ENCODE data around the gene YARS1.

Gene YARS1

GRCh38 chr1:32817159-32817814 lies at the start of gene YARS1, which contains the start of gene S100PBP:
Gene YARS1, minus strand, starts transcription at chr1:32817358. Its CDS starts 114 bp downstream, at chr1:32817244.
Gene S100PBP, plus strand, starts transcription at chr1:32817653. Its CDS starts 8,447 bp downstream, at chr1:32826100.
- peaks cover 3% of the 10 kb centered on the region for H3K36me3 ChIP-seq (replicated peaks)
- no peak for TF ChIP-seq CTCF (IDR thresholded peaks at IDR 0.05; ENCODE audit: low read depth, low read length, missing control alignments)
- DNase-seq = peak; percentile 99
- in situ Hi-C loops (cut with HindIII; ENCODE audit: low pct_ligation_motif_present, low sequenced_read_pairs) = no loop called here
- H3K4me3 ChIP-seq (ENCODE audit: low read depth, low read length) = peak within 1 kb of the TSS; percentile 98
- H3K27me3 ChIP-seq (replicated peaks) = no peaks in the 10 kb centered on the region
- H3K27ac ChIP-seq = peak within 1 kb of the TSS; percentile 96

GRCh38 chr1:32865639-32866405 lies 48.7 kb upstream of the YARS1 start:
- no peak overlapping the region for H3K27ac ChIP-seq

GRCh38 chr1:32864375-32865019 lies 47.3 kb upstream of the YARS1 start:
- Histone ChIP-seq H3K36me3 (replicated peaks) (no peaks in the 10 kb centered on the region), H3K4me3 (ENCODE audit: low read depth, low read length) (no peak overlapping the region), H3K27ac (no peak overlapping the region), H3K27me3 (replicated peaks) (no peaks in the 10 kb centered on the region)
- in situ Hi-C loops (cut with HindIII; ENCODE audit: low pct_ligation_motif_present, low sequenced_read_pairs) = no loop called here
- no peak for TF ChIP-seq CTCF (IDR thresholded peaks at IDR 0.05; ENCODE audit: low read depth, low read length, missing control alignments)
- DNase-seq = no peak

More at GRCh38 chr1:32865639-32866405, 48.7 kb upstream of the YARS1 start:
- TF ChIP-seq CTCF (IDR thresholded peaks at IDR 0.05; ENCODE audit: low read depth, low read length, missing control alignments) = no peak
- no peaks in the 10 kb centered on the region for H3K36me3 ChIP-seq (replicated peaks)
- DNase-seq = no peak
- in situ Hi-C loops (cut with HindIII; ENCODE audit: low pct_ligation_motif_present, low sequenced_read_pairs) = no loop called here
- no peak overlapping the region for H3K4me3 ChIP-seq (ENCODE audit: low read depth, low read length)
- no peaks in the 10 kb centered on the region for H3K27me3 ChIP-seq (replicated peaks)

GRCh38 chr1:32863881-32864245 lies 46.7 kb upstream of the YARS1 start:
- TF ChIP-seq CTCF (IDR thresholded peaks at IDR 0.05; ENCODE audit: low read depth, low read length, missing control alignments) = no peak
- in situ Hi-C loops (cut with HindIII; ENCODE audit: low pct_ligation_motif_present, low sequenced_read_pairs) = no loop called here
- no peaks in the 10 kb centered on the region for H3K36me3 ChIP-seq (replicated peaks)

GRCh38 chr1:32863218-32863880 lies 46.2 kb upstream of the YARS1 start:
- TF ChIP-seq CTCF (IDR thresholded peaks at IDR 0.05; ENCODE audit: low read depth, low read length, missing control alignments) = no peak
- Histone ChIP-seq H3K4me3 (ENCODE audit: low read depth, low read length) (no peak overlapping the region), H3K27ac (no peak overlapping the region), H3K36me3 (replicated peaks) (no peaks in the 10 kb centered on the region), H3K27me3 (replicated peaks) (no peaks in the 10 kb centered on the region)
- in situ Hi-C loops (cut with HindIII; ENCODE audit: low pct_ligation_motif_present, low sequenced_read_pairs) = no loop called here
- DNase-seq = no peak

More at GRCh38 chr1:32863881-32864245, 46.7 kb upstream of the YARS1 start:
- no peak for DNase-seq
- H3K4me3 ChIP-seq (ENCODE audit: low read depth, low read length) = no peak overlapping the region
- H3K27me3 ChIP-seq (replicated peaks) = no peaks in the 10 kb centered on the region
- H3K27ac ChIP-seq = no peak overlapping the region
